HG02571 (cell line): ENCODE results near the gene UIMC1.
"Not testable (repeated sequence)": the region's sequence is repeated elsewhere in the genome, so short reads cannot be mapped to it uniquely, and the experiment has no call there.

Experiments
- ATAC-seq: cut with Tn5 transposase; IDR thresholded peaks from one replicate; pipeline ENCODE4 v1.9.1; 2021; ENCODE audit warnings: mild to moderate bottlenecking, moderate library complexity; ENCODE audit not compliant: unreplicated experiment

Gene UIMC1

GRCh38 chr5:177006265-177006972, at the start of gene UIMC1:
Gene UIMC1 (minus strand): TSS chr5:177006779. CDS start chr5:176982615, 24,164 bp downstream.
- peak; percentile 70 for ATAC-seq

GRCh38 chr5:177049285-177049684, 42.7 kb upstream of the UIMC1 start:
- no peak for ATAC-seq

GRCh38 chr5:177048531-177048930, 42.0 kb upstream of the UIMC1 start:
- not testable (repeated sequence) for ATAC-seq

- no peak for ATAC-seq
These were observed 39.1 kb upstream of the UIMC1 start for GRCh38 chr5:177045631-177046030.

GRCh38 chr5:177044641-177045040, 38.1 kb upstream of the UIMC1 start:
- ATAC-seq, result no peak

- ATAC-seq, result no peak
These were observed 37.4 kb upstream of the UIMC1 start for GRCh38 chr5:177043958-177044357.

GRCh38 chr5:177043114-177043513, 36.5 kb upstream of the UIMC1 start:
- ATAC-seq, result no peak

GRCh38 chr5:177041936-177042335, 35.4 kb upstream of the UIMC1 start:
- ATAC-seq, result no peak

GRCh38 chr5:177040814-177041420, 34.3 kb upstream of the UIMC1 start:
- no peak for ATAC-seq

- ATAC-seq, result no peak
These were observed 30.3 kb upstream of the UIMC1 start for GRCh38 chr5:177036921-177037320.

GRCh38 chr5:177036443-177036842, 29.9 kb upstream of the UIMC1 start:
- ATAC-seq, result no peak

GRCh38 chr5:177035976-177036375, 29.4 kb upstream of the UIMC1 start:
- ATAC-seq, result no peak

GRCh38 chr5:177029498-177029897, 22.9 kb upstream of the UIMC1 start:
- ATAC-seq, result no peak

- ATAC-seq, result no peak
These were observed 21.1 kb upstream of the UIMC1 start for GRCh38 chr5:177027665-177028064.

GRCh38 chr5:177025101-177025601, 18.6 kb upstream of the UIMC1 start:
- no peak for ATAC-seq

GRCh38 chr5:177024559-177024958, 18.0 kb upstream of the UIMC1 start:
- ATAC-seq, result no peak

GRCh38 chr5:177023303-177023664, 16.7 kb upstream of the UIMC1 start:
- ATAC-seq, result peak; percentile 13

- ATAC-seq, result peak; percentile 79
These were observed 16.1 kb upstream of the UIMC1 start, which contains the start of gene ZNF346 for GRCh38 chr5:177022386-177023302. Gene ZNF346 (plus strand): TSS chr5:177022696. CDS start chr5:177022739, 43 bp downstream.

GRCh38 chr5:177020033-177020432, 13.5 kb upstream of the UIMC1 start:
- no peak for ATAC-seq

- no peak for ATAC-seq
These were observed 11.8 kb upstream of the UIMC1 start for GRCh38 chr5:177018341-177018740.

GRCh38 chr5:177015156-177015555, 8.6 kb upstream of the UIMC1 start:
- ATAC-seq, result no peak
